Measurements from ENCODE around the gene ZNF80. TPM values are rescaled to one million over a fixed set of nuclear protein-coding genes. Genes with fewer than 3 reads are reported as not detected.

ZNF80 gene
- total and polyA plus RNA-seq, 2 of the 8 experiments (the other 6 are each of a cell fraction or from before 2014, with no cell fraction given): not detected

DNA sequence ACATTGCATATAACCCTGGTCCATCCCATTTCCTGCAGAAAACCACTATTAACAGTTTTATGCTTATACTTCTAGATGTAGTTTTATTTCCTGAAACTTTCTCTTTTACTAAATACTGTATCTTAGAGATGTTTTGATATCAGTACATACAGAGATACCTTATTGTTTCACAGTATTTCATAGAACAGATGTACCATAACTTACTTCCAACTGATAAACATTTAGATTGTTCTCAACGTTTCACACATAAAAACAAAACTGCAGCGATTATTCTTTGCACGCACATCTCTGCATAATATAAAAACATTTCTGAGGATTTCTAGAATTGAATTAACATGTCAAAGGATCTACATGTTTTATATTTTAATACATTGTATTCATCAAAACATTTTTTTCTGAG is 2.6 kb downstream of the ZNF80 start:
- H2AK5ac ChIP-seq (ENCODE audit: low read depth, low read length): no peak overlapping the region

More for the DNA sequence above, 2.6 kb downstream of the ZNF80 start:
- DNase-seq (ENCODE audit: low read depth in 1 of 2, low spot score in 2 of 2): no peak
- no peak overlapping the region for H2BK15ac ChIP-seq (ENCODE audit: low read length)
- ChIA-PET POLR2A (ENCODE audit: partially characterized antibody) (no interaction called here), CTCF (ENCODE audit: partially characterized antibody) (interaction anchor here (0.9 to 1.7 kb wide), 2 partner anchors 10 to 13 kb away, joined by 3 read pairs; no protein-coding TSS in a partner anchor)
- no peak overlapping the region for H3K27ac ChIP-seq (ENCODE audit: low read depth, low read length)
- no peaks in the 10 kb centered on the region for H3K27me3 ChIP-seq (replicated peaks in 1 of 4; ENCODE audit: control insufficient read depth in 3 of 4, extremely low read depth in 1 of 4, insufficient read depth in 3 of 4, low read length in 3 of 4)
- no peak overlapping the region for H2BK120ac ChIP-seq (replicated peaks; ENCODE audit: low read depth, low read length)
- no peak overlapping the region for H2BK5ac ChIP-seq (ENCODE audit: low read depth, low read length)
- H3K4me1 ChIP-seq (replicated peaks in 1 of 4; ENCODE audit: control insufficient read depth in 3 of 4, insufficient read depth in 4 of 4, low read length in 3 of 4): no peaks in the 10 kb centered on the region; a peak in 1 of 7 replicates
- TF ChIP-seq POU5F1 (IDR thresholded peaks at IDR 0.05; ENCODE audit: low read depth, low read length) (no peak), CBX8 (IDR thresholded peaks at IDR 0.05; ENCODE audit: borderline replicate concordance, low read depth, low read length) (no peak), NRF1 (IDR thresholded peaks at IDR 0.05; ENCODE audit: low read depth, low read length) (no peak), YY1 (IDR thresholded peaks at IDR 0.05; ENCODE audit: low read depth, low read length) (no peak), NANOG (IDR thresholded peaks at IDR 0.05; ENCODE audit: insufficient read depth, low read depth, low read length, poor library complexity, severe bottlenecking) (no peak), SAP30 (IDR thresholded peaks at IDR 0.05; ENCODE audit: insufficient read depth, insufficient replicate concordance, low read length) (no peak), BCL11A (IDR thresholded peaks at IDR 0.05; ENCODE audit: low read depth in 2 of 2, low read length in 2 of 2) (no peak), SIN3A (conservative IDR thresholded peaks at IDR 0.05 in 1 of 2, IDR thresholded peaks at IDR 0.05 in 1 of 2; ENCODE audit: low read depth in 1 of 2, low read length in 2 of 2) (no peak)
- no peaks in the 10 kb centered on the region; a peak in 1 of 8 replicates for H3K36me3 ChIP-seq (ENCODE audit: control insufficient read depth in 2 of 4, insufficient read depth in 4 of 4, low read length in 3 of 4)
- no peak overlapping the region for H4K8ac ChIP-seq (ENCODE audit: extremely low read depth, insufficient read depth, low read length)
- no peaks in the 10 kb centered on the region for H4K20me1 ChIP-seq (replicated peaks in 1 of 2; ENCODE audit: control insufficient read depth in 1 of 2, insufficient read depth in 2 of 2, low read length in 2 of 2)
- H3K4me2 ChIP-seq (ENCODE audit: insufficient read depth in 1 of 2, low read depth in 2 of 2, low read length in 2 of 2): no peak overlapping the region
- H3K14ac ChIP-seq (ENCODE audit: insufficient read length): no peak overlapping the region
- FAIRE-seq: no peak
- H4K5ac ChIP-seq (ENCODE audit: insufficient read length, low read depth, low read length): no peak overlapping the region
- H3K23me2 ChIP-seq (ENCODE audit: low read depth, low read length): no peaks in the 10 kb centered on the region
- no peak overlapping the region for H3K4me3 ChIP-seq (ENCODE audit: extremely low read depth in 1 of 4, insufficient read depth in 2 of 4, low read depth in 3 of 4, low read length in 4 of 4)
- no peak overlapping the region for H3K23ac ChIP-seq (ENCODE audit: insufficient read length)
- H3K9me3 ChIP-seq (ENCODE audit: insufficient read depth in 2 of 2, low read depth in 1 of 2, low read length in 1 of 2): no peaks in the 10 kb centered on the region; a peak in 1 of 4 replicates
- H2BK12ac ChIP-seq (ENCODE audit: low read depth, low read length): no peak overlapping the region
- H3K4ac ChIP-seq (replicated peaks; ENCODE audit: insufficient read length, low read depth, low read length): no peak overlapping the region
- no peak overlapping the region for H2BK20ac ChIP-seq (ENCODE audit: low read length)
- no peaks in the 10 kb centered on the region for H3K79me2 ChIP-seq (ENCODE audit: control insufficient read depth in 1 of 2, insufficient read depth in 2 of 2, low read length in 2 of 2)
- no peak overlapping the region for H3K9ac ChIP-seq (replicated peaks in 1 of 4; ENCODE audit: extremely low read depth in 1 of 4, low read depth in 3 of 4, low read length in 3 of 4)
- H3K56ac ChIP-seq (replicated peaks; ENCODE audit: insufficient read length, low read depth, low read length): no peak overlapping the region
- no peak overlapping the region for H3K18ac ChIP-seq (ENCODE audit: extremely low read depth, low read length)
- no peak overlapping the region for H4K91ac ChIP-seq (replicated peaks; ENCODE audit: insufficient read length, low read length)
- WGBS, 2 experiments (ENCODE audit: extremely low coverage in 1 of 2, insufficient coverage in 1 of 2, insufficient read length in 1 of 2, insufficient replicate concordance in 2 of 2, low coverage in 1 of 2, low lambda C conversion rate in 2 of 2, missing lambda C conversion rate in 1 of 2): 88% methylated on average over 3 of the region's 3 CpGs; no CpG with 5 or more reads in 1 of the 2 experiments
- no peak overlapping the region for H2AFZ ChIP-seq (ENCODE audit: low read length)
- H3K79me1 ChIP-seq (ENCODE audit: low read depth, low read length): no peaks in the 10 kb centered on the region
